ENCODE results near the gene CACNA1D.
"Not testable (repeated sequence)": the region's sequence is repeated elsewhere in the genome, so short reads cannot be mapped to it uniquely, and the experiment has no call there.

DNA sequence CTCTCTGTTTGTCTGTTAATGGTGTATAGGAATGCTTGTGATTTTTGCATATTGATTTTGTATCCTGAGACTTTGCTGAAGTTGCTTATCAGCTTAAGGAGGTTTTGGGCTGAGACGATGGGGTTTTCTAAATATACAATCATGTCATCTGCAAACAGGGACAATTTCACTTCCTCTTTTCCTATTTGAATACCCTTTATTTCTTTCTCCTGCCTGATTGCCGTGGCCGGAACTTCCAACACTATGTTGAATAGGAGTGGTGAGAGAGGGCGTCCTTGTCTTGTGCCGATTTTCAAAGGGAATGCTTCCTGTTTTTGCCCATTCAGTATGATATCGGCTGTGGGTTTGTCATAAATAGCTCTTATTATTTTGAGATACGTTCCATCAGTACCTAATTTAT lies 24.7 kb upstream of the CACNA1D start:
- TF ChIP-seq, protein P1, sequence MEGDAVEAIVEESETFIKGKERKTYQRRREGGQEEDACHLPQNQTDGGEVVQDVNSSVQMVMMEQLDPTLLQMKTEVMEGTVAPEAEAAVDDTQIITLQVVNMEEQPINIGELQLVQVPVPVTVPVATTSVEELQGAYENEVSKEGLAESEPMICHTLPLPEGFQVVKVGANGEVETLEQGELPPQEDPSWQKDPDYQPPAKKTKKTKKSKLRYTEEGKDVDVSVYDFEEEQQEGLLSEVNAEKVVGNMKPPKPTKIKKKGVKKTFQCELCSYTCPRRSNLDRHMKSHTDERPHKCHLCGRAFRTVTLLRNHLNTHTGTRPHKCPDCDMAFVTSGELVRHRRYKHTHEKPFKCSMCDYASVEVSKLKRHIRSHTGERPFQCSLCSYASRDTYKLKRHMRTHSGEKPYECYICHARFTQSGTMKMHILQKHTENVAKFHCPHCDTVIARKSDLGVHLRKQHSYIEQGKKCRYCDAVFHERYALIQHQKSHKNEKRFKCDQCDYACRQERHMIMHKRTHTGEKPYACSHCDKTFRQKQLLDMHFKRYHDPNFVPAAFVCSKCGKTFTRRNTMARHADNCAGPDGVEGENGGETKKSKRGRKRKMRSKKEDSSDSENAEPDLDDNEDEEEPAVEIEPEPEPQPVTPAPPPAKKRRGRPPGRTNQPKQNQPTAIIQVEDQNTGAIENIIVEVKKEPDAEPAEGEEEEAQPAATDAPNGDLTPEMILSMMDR (IDR thresholded peaks at IDR 0.05), result not testable (repeated sequence)
- not testable (repeated sequence) for TF ChIP-seq POLR2A (IDR thresholded peaks at IDR 0.05)
